ENCODE measurements around the gene PTPN20. TPM values are rescaled to one million over a fixed set of nuclear protein-coding genes. Genes with fewer than 3 reads are reported as not detected.
"Not testable (repeated sequence)": the region's sequence is repeated elsewhere in the genome, so short reads cannot be mapped to it uniquely, and the experiment has no call there.

PTPN20 gene
- total RNA-seq, 6 experiments from 2014 or later = 0.44 to 1.3 (median 0.81) TPM; not detected in 2

DNA sequence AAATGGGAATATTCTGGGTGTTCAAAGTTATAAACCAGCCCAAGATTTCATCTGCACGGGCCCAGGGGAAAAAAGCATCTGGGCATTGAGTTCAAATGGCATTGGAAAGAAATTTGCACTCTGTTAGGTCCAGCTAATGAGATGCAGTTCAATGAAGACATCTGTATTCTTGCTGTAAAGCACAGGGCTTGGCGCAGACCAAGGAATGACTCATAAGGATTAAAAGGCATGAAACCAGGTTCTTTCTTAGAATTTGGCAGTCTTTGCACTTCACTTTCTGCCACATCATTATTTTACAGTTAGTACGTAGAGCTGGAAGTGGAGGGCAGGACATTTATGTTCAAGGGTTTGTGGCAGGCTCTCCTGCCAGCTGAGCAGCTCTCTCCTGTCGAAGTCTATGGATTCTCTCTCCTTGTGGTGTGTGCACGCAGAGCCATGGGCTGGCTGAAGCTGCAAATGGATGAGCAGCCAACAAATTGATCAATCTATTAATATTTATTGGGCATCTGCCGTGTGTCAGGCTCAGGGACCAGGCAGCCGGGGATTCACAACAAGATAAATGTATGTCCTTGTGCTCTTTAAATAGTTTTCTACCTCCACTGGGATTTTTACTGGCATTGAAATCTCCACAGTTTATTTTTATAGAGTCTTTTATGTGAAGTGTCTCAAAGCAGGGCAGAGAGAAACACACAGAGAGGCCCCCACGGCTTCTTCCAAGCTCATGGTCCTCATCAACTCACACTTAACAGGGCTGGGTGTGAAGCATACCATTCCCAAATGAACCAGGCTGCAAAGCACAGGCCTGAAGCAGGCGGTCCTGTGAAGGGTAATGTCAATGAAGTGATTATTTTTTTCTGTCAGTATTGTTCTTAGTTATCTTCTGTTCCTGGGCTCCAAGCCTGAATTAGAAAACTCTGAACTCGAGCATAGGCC, 3.8 kb upstream of the PTPN20 start:
- intact Hi-C loops (cut with DNase I); H3K36me3 ChIP-seq; H3K4me3 ChIP-seq; H3K4me1 ChIP-seq; H3K27me3 ChIP-seq; DNase-seq; ATAC-seq; H3K9me3 ChIP-seq; H3K27ac ChIP-seq: not testable (repeated sequence)
- no CpG with 5 or more reads among the region's 10 CpGs for WGBS (ENCODE audit: insufficient coverage, low coverage, low lambda C conversion rate, missing lambda C conversion rate)

DNA sequence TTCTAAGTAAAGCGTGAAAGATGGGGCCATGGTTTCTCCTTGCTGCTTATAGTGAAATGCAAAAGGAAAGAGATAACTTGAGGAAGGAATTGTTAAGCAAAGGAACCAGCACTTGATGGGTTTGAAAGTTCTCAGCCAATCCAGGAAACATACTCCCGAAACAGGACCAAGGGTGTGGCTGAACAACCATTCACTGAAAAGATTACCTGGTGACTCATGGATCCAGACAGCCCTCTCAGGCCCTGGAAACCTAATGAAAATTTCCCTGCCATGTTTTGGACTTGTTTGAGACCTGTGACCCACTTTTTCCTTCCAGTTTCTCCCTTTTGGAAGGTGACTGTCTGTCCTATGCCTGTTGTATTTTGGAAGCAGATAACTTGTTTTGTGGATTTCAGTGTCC, 11.3 kb downstream of the PTPN20 start:
- WGBS (ENCODE audit: insufficient coverage, low coverage, low lambda C conversion rate, missing lambda C conversion rate) = no CpG with 5 or more reads among the region's 2 CpGs
- H3K36me3 ChIP-seq; H3K9me3 ChIP-seq; H3K4me3 ChIP-seq; intact Hi-C loops (cut with DNase I); ATAC-seq; H3K4me1 ChIP-seq; DNase-seq; H3K27me3 ChIP-seq; H3K27ac ChIP-seq: not testable (repeated sequence)

DNA sequence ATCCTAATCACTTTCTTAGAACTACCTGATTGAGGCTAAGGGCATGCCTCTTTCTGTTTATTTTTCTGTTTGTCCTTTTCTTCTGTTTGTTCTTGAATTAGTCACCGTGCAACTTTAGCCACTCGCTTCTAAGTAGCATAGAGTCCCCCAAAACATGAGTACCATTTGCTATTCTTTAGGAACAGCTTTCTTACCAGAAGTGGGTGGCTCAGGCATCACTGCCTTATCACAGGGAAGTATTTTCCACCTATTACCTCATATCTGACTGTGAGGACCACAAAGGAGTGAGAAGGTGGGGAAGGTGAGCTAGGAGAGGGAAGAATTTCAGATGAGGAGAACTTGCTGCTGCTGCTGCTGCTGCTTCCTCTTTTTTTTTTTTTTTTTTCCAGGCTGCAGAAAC, 13.9 kb downstream of the PTPN20 start:
- H3K27me3 ChIP-seq; DNase-seq; H3K27ac ChIP-seq; intact Hi-C loops (cut with DNase I); H3K4me1 ChIP-seq; H3K36me3 ChIP-seq; H3K4me3 ChIP-seq; ATAC-seq; H3K9me3 ChIP-seq: not testable (repeated sequence)
- WGBS (ENCODE audit: insufficient coverage, low coverage, low lambda C conversion rate, missing lambda C conversion rate) = no CpG with 5 or more reads among the region's 2 CpGs

DNA sequence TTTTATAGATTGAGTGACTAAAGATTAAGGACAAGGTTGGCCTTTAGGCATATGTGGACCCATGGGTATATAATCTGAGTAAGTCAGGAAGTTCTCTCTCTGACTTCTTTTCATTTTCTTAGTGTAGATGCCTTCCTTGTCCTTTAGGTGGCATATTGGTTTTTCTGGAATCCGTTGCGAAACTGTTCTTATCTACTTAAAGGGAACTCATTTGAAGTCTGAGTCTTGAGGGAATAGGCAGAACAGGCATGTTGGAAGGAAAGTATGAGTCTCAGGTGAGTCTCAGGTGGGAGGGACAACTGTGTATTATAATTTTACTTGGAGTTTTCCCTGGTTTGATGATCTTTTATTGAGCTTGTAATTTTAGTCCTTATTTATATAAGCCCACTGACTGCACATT, 14.6 kb downstream of the PTPN20 start:
- H3K27me3 ChIP-seq; intact Hi-C loops (cut with DNase I); H3K27ac ChIP-seq; H3K4me3 ChIP-seq; DNase-seq; H3K4me1 ChIP-seq; H3K9me3 ChIP-seq; H3K36me3 ChIP-seq: not testable (repeated sequence)
- 0% methylated on average over 2 of the region's 2 CpGs for WGBS (ENCODE audit: insufficient coverage, low coverage, low lambda C conversion rate, missing lambda C conversion rate)
- TF ChIP-seq, protein P1, sequence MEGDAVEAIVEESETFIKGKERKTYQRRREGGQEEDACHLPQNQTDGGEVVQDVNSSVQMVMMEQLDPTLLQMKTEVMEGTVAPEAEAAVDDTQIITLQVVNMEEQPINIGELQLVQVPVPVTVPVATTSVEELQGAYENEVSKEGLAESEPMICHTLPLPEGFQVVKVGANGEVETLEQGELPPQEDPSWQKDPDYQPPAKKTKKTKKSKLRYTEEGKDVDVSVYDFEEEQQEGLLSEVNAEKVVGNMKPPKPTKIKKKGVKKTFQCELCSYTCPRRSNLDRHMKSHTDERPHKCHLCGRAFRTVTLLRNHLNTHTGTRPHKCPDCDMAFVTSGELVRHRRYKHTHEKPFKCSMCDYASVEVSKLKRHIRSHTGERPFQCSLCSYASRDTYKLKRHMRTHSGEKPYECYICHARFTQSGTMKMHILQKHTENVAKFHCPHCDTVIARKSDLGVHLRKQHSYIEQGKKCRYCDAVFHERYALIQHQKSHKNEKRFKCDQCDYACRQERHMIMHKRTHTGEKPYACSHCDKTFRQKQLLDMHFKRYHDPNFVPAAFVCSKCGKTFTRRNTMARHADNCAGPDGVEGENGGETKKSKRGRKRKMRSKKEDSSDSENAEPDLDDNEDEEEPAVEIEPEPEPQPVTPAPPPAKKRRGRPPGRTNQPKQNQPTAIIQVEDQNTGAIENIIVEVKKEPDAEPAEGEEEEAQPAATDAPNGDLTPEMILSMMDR (IDR thresholded peaks at IDR 0.05) = peak in 1 of 4 donors; percentile 11
- ATAC-seq = peak in 1 of 4 donors; percentile 27

DNA sequence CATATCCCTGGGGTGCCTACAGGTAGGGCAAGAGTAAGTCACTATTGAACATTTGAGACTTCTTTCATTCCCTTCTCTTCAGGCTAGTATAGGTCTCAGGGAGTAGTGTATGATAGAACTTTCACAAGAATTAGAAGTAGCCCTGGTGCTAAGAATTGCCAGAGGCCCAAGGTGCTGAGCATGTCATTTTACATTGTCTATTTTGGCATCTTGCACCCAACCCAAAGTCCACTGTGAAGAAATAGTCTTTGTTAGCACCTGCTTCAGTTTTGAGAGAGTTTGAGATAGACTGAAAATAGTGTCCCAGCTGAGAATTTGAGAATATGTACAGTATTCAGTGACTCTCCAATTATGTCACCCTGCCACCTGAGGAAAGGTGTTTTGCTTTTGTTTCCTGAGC, 17.6 kb downstream of the PTPN20 start:
- H3K27me3 ChIP-seq; H3K9me3 ChIP-seq; DNase-seq; H3K36me3 ChIP-seq; H3K4me1 ChIP-seq; intact Hi-C loops (cut with DNase I); H3K4me3 ChIP-seq; H3K27ac ChIP-seq: not testable (repeated sequence)
- ATAC-seq = peak in 2 of 4 donors; percentile 51 to 64

DNA sequence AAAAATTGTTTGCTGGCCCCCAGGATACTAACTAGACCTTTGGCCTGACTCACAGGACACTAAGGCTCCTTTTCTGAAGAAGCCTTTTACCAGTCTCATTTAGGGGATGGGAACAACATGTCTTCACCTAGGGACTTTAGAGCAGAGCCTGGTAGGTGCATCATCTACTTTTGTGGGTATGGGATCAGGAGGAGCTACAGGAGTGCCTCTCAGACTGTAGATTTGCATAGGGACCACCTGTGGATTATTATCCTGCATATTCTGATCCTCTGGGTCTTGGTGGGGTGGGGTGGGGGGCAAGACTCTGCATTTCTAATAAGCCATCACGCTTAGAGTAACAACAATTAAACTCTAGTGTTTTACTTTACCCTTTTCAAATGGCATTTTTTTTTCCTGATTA, 21.2 kb downstream of the PTPN20 start:
- H3K27me3 ChIP-seq; ATAC-seq; H3K4me3 ChIP-seq; H3K9me3 ChIP-seq; H3K36me3 ChIP-seq; H3K4me1 ChIP-seq; intact Hi-C loops (cut with DNase I); H3K27ac ChIP-seq; DNase-seq: not testable (repeated sequence)
- 60% methylated on average over 1 of the region's 1 CpG for WGBS (ENCODE audit: insufficient coverage, low coverage, low lambda C conversion rate, missing lambda C conversion rate)

DNA sequence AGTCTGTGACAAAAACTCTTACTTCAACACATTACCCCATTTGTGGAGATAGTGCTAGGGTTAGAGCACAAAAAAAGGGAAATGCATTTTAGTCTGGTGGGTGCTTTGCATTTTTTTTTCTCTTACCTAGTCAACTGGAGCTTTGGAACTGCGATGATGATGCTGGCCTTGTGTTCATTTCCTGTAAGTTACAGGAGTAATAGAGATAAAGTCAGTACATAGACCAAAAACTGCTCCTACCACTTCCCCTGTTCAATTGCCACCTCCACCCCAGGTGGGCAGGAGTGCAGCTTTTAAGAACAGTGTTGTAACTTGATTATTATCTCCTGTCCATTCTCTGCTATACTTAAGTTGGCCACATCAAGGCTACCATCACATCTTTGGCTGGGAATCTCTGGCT, 29.9 kb downstream of the PTPN20 start:
- ATAC-seq; intact Hi-C loops (cut with DNase I); H3K36me3 ChIP-seq; H3K27me3 ChIP-seq; H3K9me3 ChIP-seq; DNase-seq; H3K4me3 ChIP-seq; H3K27ac ChIP-seq; H3K4me1 ChIP-seq: not testable (repeated sequence)
- WGBS (ENCODE audit: insufficient coverage, low coverage, low lambda C conversion rate, missing lambda C conversion rate) = no CpG with 5 or more reads among the region's 1 CpG

DNA sequence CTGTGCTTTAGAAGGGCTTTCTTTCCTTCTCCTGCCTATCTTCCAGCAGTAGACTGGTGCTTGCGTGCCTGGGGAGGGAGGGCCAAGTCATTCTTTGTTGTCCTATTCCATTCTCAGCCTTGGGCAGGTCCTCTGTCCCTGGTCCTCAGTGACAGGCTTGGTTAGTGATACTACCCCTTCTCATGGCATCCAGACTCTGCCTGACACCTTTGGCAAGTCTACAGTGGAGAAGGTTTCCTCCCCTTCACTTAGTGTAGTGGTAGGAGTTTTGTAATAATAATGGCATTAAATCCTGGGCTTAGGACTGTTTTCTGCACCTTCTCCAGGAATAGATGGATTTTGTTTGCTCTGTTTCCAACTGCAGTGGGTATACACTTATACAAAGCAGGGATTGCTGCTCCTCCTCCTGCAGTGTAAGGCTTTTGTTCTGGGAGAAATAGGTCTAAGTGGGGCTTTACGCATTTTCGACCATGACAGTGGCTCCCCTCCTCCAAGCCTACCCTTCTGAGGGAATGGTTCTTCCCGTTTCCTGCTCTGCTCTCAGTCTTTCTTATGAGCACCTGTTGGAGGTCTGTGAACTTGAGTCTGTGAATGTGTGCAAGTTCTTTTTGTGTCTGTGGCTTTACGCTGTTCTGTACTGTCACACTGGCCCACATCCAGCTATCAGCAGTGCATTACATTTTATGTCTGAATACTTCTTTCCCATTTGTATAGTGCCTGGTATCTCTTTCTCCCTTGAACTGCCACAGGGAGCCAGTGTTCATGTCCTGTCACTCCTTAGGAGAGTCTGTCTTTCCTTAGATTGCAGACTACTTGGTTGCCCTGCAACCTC, 37.7 kb downstream of the PTPN20 start:
- H3K4me3 ChIP-seq; intact Hi-C loops (cut with DNase I); H3K27me3 ChIP-seq; H3K9me3 ChIP-seq; DNase-seq; H3K4me1 ChIP-seq; H3K27ac ChIP-seq; H3K36me3 ChIP-seq: not testable (repeated sequence)
- WGBS (ENCODE audit: insufficient coverage, low coverage, low lambda C conversion rate, missing lambda C conversion rate) = no CpG with 5 or more reads among the region's 5 CpGs
- ATAC-seq = peak in 1 of 4 donors; percentile 19

DNA sequence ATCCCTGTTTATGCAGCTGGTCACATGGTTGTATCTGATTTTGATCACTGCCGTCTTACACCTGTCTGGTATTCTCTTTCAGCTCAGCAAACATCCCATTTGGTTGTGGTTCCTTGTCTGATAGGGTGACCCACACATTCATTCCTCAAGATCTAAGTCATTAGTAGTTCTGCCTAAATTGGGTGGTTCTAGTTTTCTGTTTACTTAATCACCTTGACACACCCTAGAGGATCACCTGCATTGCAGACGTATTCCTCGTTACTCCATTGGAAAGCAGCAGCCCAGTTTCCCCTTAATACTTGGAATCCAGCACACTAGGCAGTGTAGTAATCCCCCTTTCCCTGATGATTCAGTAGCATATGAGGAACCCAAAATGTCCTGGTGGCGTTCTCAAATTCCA, 41.3 kb downstream of the PTPN20 start:
- WGBS (ENCODE audit: insufficient coverage, low coverage, low lambda C conversion rate, missing lambda C conversion rate) = 44% methylated on average over 3 of the region's 4 CpGs
- DNase-seq; H3K4me3 ChIP-seq; H3K4me1 ChIP-seq; H3K27me3 ChIP-seq; intact Hi-C loops (cut with DNase I); ATAC-seq; H3K36me3 ChIP-seq; H3K27ac ChIP-seq; H3K9me3 ChIP-seq: not testable (repeated sequence)

DNA sequence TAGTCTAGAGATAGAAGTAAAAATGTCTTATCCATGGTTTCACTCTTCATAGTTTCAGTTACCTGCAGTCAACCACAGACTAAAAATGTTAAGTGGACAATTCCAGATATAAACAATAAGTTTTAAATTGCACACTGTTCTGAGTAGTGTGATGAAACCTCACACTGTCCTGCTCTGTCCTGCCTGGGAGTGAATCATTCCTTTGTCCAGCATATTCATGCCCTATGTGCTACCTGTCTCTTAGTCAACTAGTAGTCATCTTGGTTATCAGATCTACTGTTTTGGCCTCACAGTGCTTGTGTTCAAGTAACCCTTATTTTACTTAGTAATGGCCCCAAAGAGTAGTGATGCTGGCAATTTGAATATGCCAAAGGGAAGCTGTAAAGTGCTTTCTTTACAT, 49.5 kb downstream of the PTPN20 start:
- H3K4me3 ChIP-seq; H3K27ac ChIP-seq; DNase-seq; ATAC-seq; H3K36me3 ChIP-seq; H3K27me3 ChIP-seq; H3K9me3 ChIP-seq; intact Hi-C loops (cut with DNase I); H3K4me1 ChIP-seq: not testable (repeated sequence)

Measured in right lobe of liver (tissue), 6 donors.